SHP77 treated with DMSO at 0.1 percent for 48 hours (cell line): ENCODE results near the gene TMEM50A.
"Not testable (repeated sequence)": the region's sequence is repeated elsewhere in the genome, so short reads cannot be mapped to it uniquely, and the experiment has no call there.

Experiments used
- DNase-seq: peaks from one replicate; lab custom pipeline; 2025; lab: John Stamatoyannopoulos, UW

The TMEM50A gene

GRCh38 chr1:25336922-25337354 lies 1.2 kb upstream of the TMEM50A start:
- not testable (repeated sequence) for DNase-seq

- not testable (repeated sequence) for DNase-seq
Observed at GRCh38 chr1:25337483-25338187, 499 bp upstream of the TMEM50A start.

- no peak for DNase-seq
Observed at GRCh38 chr1:25338986-25339385, 852 bp downstream of the TMEM50A start.

- no peak for DNase-seq
Observed at GRCh38 chr1:25341746-25342145, 3.6 kb downstream of the TMEM50A start.

- DNase-seq, result no peak
Observed at GRCh38 chr1:25342846-25343245, 4.7 kb downstream of the TMEM50A start.

- DNase-seq, result no peak
Observed at GRCh38 chr1:25343872-25344271, 5.7 kb downstream of the TMEM50A start.

- no peak for DNase-seq
Observed at GRCh38 chr1:25347556-25347955, 9.4 kb downstream of the TMEM50A start.

GRCh38 chr1:25349606-25350005 lies 11.5 kb downstream of the TMEM50A start:
- no peak for DNase-seq

GRCh38 chr1:25355841-25356395 lies 17.8 kb downstream of the TMEM50A start:
- DNase-seq, result no peak

- no peak for DNase-seq
Observed at GRCh38 chr1:25356441-25356840, 18.3 kb downstream of the TMEM50A start.

GRCh38 chr1:25356848-25357247 lies 18.7 kb downstream of the TMEM50A start:
- DNase-seq, result no peak

GRCh38 chr1:25360596-25361581 lies 22.8 kb downstream of the TMEM50A start:
- no peak for DNase-seq

GRCh38 chr1:25361901-25362300 lies 23.8 kb downstream of the TMEM50A start:
- no peak for DNase-seq

GRCh38 chr1:25362634-25363559 lies 24.8 kb downstream of the TMEM50A start:
- DNase-seq, result not testable (repeated sequence)

GRCh38 chr1:25369241-25369640 lies 31.1 kb downstream of the TMEM50A start:
- no peak for DNase-seq

- not testable (repeated sequence) for DNase-seq
Observed at GRCh38 chr1:25369691-25370271, 31.6 kb downstream of the TMEM50A start.

- not testable (repeated sequence) for DNase-seq
Observed at GRCh38 chr1:25371757-25372156, 33.6 kb downstream of the TMEM50A start.

GRCh38 chr1:25378367-25378766 lies 40.2 kb downstream of the TMEM50A start:
- not testable (repeated sequence) for DNase-seq

- not testable (repeated sequence) for DNase-seq
Observed at GRCh38 chr1:25382543-25382942, 44.4 kb downstream of the TMEM50A start.

- not testable (repeated sequence) for DNase-seq
Observed at GRCh38 chr1:25383090-25383489, 45.0 kb downstream of the TMEM50A start.

- DNase-seq, result not testable (repeated sequence)
Observed at GRCh38 chr1:25383875-25384274, 45.7 kb downstream of the TMEM50A start.
